H1 (cell line): Measurements from ENCODE around the gene NEK10. TPM values are rescaled to one million over a fixed set of nuclear protein-coding genes. Genes with fewer than 3 reads are reported as not detected.

Experiments used
- CTCF ChIA-PET: fragments of 300-600 bp; sonication (Branson Sonifier 250); formaldehyde crosslinking; loops from one replicate; lab custom pipeline; 2021; ENCODE audit not compliant: partially characterized antibody; lab: Charles Lee
- POLR2A ChIA-PET: fragments of 300-600 bp; sonication (Branson Sonifier 250); formaldehyde crosslinking; loops from one replicate; lab custom pipeline; 2021; ENCODE audit warnings: inconsistent platforms; ENCODE audit not compliant: partially characterized antibody; lab: Charles Lee
- DNase-seq, 2 experiments: peaks; one replicate each; pipeline versions ENCODE4 v3.0.0 to v3.0.0-alpha.2; 2010 to 2022; ENCODE audit warnings: low spot score in 2 of 2, low read depth in 1 of 2, mixed read lengths in 1 of 2
- FAIRE-seq: peaks from 2 replicates; lab custom pipeline; 2011; peaks lifted over from hg19 to GRCh38; lab: Jason Lieb, UNC
- H2AFZ ChIP-seq: 2 replicates; pipeline ENCODE4 v1.8.1; 2012; ENCODE audit warnings: low read length, inconsistent platforms
- H2AK5ac ChIP-seq: 2 replicates; pipeline ENCODE4 v1.6.1; 2013; ENCODE audit warnings: low read depth, low read length
- H2BK120ac ChIP-seq: replicated peaks from 2 replicates; pipeline ENCODE3; 2013; ENCODE audit warnings: low read depth, low read length, inconsistent platforms
- H2BK12ac ChIP-seq: 2 replicates; pipeline ENCODE4 v1.6.1; 2013; ENCODE audit warnings: low read depth, low read length
- H2BK15ac ChIP-seq: 2 replicates; pipeline ENCODE4 v1.6.1; 2013; ENCODE audit warnings: low read length
- H2BK20ac ChIP-seq: 2 replicates; pipeline ENCODE4 v1.6.1; 2013; ENCODE audit warnings: low read length
- H2BK5ac ChIP-seq: 2 replicates; pipeline ENCODE4 v1.6.1; 2013; ENCODE audit warnings: low read depth, low read length
- H3K14ac ChIP-seq: 2 replicates; pipeline ENCODE4 v1.6.1; 2013; ENCODE audit warnings: inconsistent platforms; ENCODE audit not compliant: insufficient read length
- H3K18ac ChIP-seq: 2 replicates; pipeline ENCODE4 v1.6.1; 2013; ENCODE audit warnings: low read length; ENCODE audit errors: extremely low read depth
- H3K23ac ChIP-seq: 2 replicates; pipeline ENCODE4 v1.6.1; 2013; ENCODE audit warnings: inconsistent platforms; ENCODE audit not compliant: insufficient read length
- H3K23me2 ChIP-seq: 2 replicates; pipeline ENCODE4 v1.6.1; 2013; ENCODE audit warnings: low read depth, low read length
- H3K27ac ChIP-seq: 2 replicates; pipeline ENCODE4 v1.6.1; 2011; ENCODE audit warnings: low read depth, low read length, inconsistent platforms
- H3K27me3 ChIP-seq, 4 experiments: replicated peaks in 1 of 4; 1 replicate in 1 of 4; 2 replicates in 3 of 4; pipeline versions ENCODE4 v1.6.1 to v1.8.1; 2011 to 2013; ENCODE audit warnings: low read length in 3 of 4, mild to moderate bottlenecking in 3 of 4, inconsistent platforms in 2 of 4, mixed read lengths in 2 of 4, moderate library complexity in 1 of 4; ENCODE audit not compliant: control insufficient read depth in 3 of 4, insufficient read depth in 3 of 4; ENCODE audit errors: extremely low read depth in 1 of 4
- H3K36me3 ChIP-seq, 4 experiments: 2 replicates each; pipeline versions ENCODE4 v1.6.1 to v1.8.1; 2011 to 2013; ENCODE audit warnings: mild to moderate bottlenecking in 4 of 4, low read length in 3 of 4, moderate library complexity in 2 of 4, control low read depth in 1 of 4, inconsistent platforms in 1 of 4; ENCODE audit not compliant: insufficient read depth in 4 of 4, control insufficient read depth in 2 of 4
- H3K4ac ChIP-seq: replicated peaks from 2 replicates; pipeline ENCODE3; 2013; ENCODE audit warnings: low read length, low read depth, mixed read lengths, inconsistent platforms; ENCODE audit not compliant: insufficient read length
- H3K4me1 ChIP-seq, 4 experiments: replicated peaks in 1 of 4; 1 replicate in 1 of 4; 2 replicates in 3 of 4; pipeline versions ENCODE4 v1.6.1 to v1.8.1; 2011 to 2013; ENCODE audit warnings: low read length in 3 of 4, inconsistent platforms in 2 of 4, mixed read lengths in 1 of 4; ENCODE audit not compliant: insufficient read depth in 4 of 4, control insufficient read depth in 3 of 4
- H3K4me2 ChIP-seq, 2 experiments: 2 replicates each; pipeline versions ENCODE4 v1.6.1 to v1.8.1; 2011 to 2013; ENCODE audit warnings: low read depth in 2 of 2, low read length in 2 of 2, control low read depth in 1 of 2, inconsistent platforms in 1 of 2, mild to moderate bottlenecking in 1 of 2; ENCODE audit not compliant: insufficient read depth in 1 of 2
- H3K4me3 ChIP-seq, 4 experiments: fragments of 200-600, 300-600 bp in 1 of 4; sonication (generic), shearing (Covaris generic), sonication (Bioruptor Twin) in 1 of 4; 2 replicates each; pipeline versions ENCODE4 v1.5.1 to v1.8.1; 2011 to 2016; ENCODE audit warnings: low read length in 4 of 4, low read depth in 3 of 4, control low read depth in 2 of 4, inconsistent platforms in 2 of 4, mild to moderate bottlenecking in 2 of 4, mixed read lengths in 1 of 4, moderate library complexity in 1 of 4; ENCODE audit not compliant: insufficient read depth in 2 of 4; ENCODE audit errors: extremely low read depth in 1 of 4
- H3K56ac ChIP-seq: replicated peaks from 2 replicates; pipeline ENCODE3; 2013; ENCODE audit warnings: low read depth, mild to moderate bottlenecking, mixed read lengths, low read length, inconsistent platforms; ENCODE audit not compliant: insufficient read length
- H3K79me1 ChIP-seq: 2 replicates; pipeline ENCODE4 v1.6.1; 2013; ENCODE audit warnings: low read depth, low read length, control low read depth
- H3K79me2 ChIP-seq, 2 experiments: 2 replicates each; pipeline versions ENCODE4 v1.6.1 to v1.8.1; 2012 to 2013; ENCODE audit warnings: low read length in 2 of 2, mild to moderate bottlenecking in 2 of 2, inconsistent platforms in 1 of 2; ENCODE audit not compliant: insufficient read depth in 2 of 2, control insufficient read depth in 1 of 2
- H3K9ac ChIP-seq, 4 experiments: replicated peaks in 1 of 4; 1 replicate in 1 of 4; 2 replicates in 3 of 4; pipeline versions ENCODE4 v1.6.1 to v1.8.1; 2011 to 2013; ENCODE audit warnings: low read depth in 3 of 4, low read length in 3 of 4, control low read depth in 2 of 4, mild to moderate bottlenecking in 2 of 4, moderate library complexity in 2 of 4, inconsistent platforms in 1 of 4; ENCODE audit errors: extremely low read depth in 1 of 4
- H3K9me3 ChIP-seq, 2 experiments: 2 replicates each; pipeline versions ENCODE4 v1.6.1 to v1.8.1; 2012 to 2013; ENCODE audit warnings: mild to moderate bottlenecking in 2 of 2, moderate library complexity in 2 of 2, control low read depth in 1 of 2, inconsistent platforms in 1 of 2, low read depth in 1 of 2, low read length in 1 of 2, mixed read lengths in 1 of 2; ENCODE audit not compliant: insufficient read depth in 2 of 2
- H4K20me1 ChIP-seq, 2 experiments: replicated peaks in 1 of 2; 2 replicates each; pipeline versions ENCODE3 to v1.8.1; 2011 to 2013; ENCODE audit warnings: inconsistent platforms in 2 of 2, low read length in 2 of 2, mild to moderate bottlenecking in 1 of 2; ENCODE audit not compliant: insufficient read depth in 2 of 2, control insufficient read depth in 1 of 2
- H4K5ac ChIP-seq: 2 replicates; pipeline ENCODE4 v1.6.1; 2013; ENCODE audit warnings: low read length, low read depth, mixed read lengths, inconsistent platforms; ENCODE audit not compliant: insufficient read length
- H4K8ac ChIP-seq: 2 replicates; pipeline ENCODE4 v1.8.0; 2013; ENCODE audit warnings: mild to moderate bottlenecking, moderate library complexity, low read length, inconsistent platforms; ENCODE audit not compliant: insufficient read depth; ENCODE audit errors: extremely low read depth
- H4K91ac ChIP-seq: replicated peaks from 2 replicates; pipeline ENCODE3; 2013; ENCODE audit warnings: low read length, mixed read lengths, inconsistent platforms; ENCODE audit not compliant: insufficient read length
- CBX8 ChIP-seq: fragments of 300-800, 300-1000 bp; sonication (generic); IDR thresholded peaks from 2 replicates; pipeline ENCODE4 v1.7.1; 2016; ENCODE audit warnings: low read depth, low read length, borderline replicate concordance
- CEBPB ChIP-seq: IDR thresholded peaks from 2 replicates; pipeline ENCODE4 v1.6.1; 2012; ENCODE audit warnings: low read depth, low read length
- CHD1 ChIP-seq: IDR thresholded peaks from 2 replicates; pipeline ENCODE4 v1.6.1; 2012; ENCODE audit warnings: low read depth, low read length, improper control_type of control experiment
- CHD2 ChIP-seq: IDR thresholded peaks from 2 replicates; pipeline ENCODE4 v1.6.1; 2012; ENCODE audit warnings: low read length, improper control_type of control experiment
- CTBP2 ChIP-seq: IDR thresholded peaks from 2 replicates; pipeline ENCODE4 v1.7.0; 2011; ENCODE audit warnings: borderline replicate concordance, mild to moderate bottlenecking, moderate library complexity, mixed read lengths, low read length; ENCODE audit not compliant: insufficient read depth, insufficient read length
- JUND ChIP-seq: IDR thresholded peaks from 2 replicates; pipeline ENCODE4 v1.6.1; 2011; ENCODE audit warnings: mild to moderate bottlenecking, improper control_type of control experiment, low read length
- KDM5A ChIP-seq: fragments of 200-600 bp; IDR thresholded peaks from 2 replicates; pipeline ENCODE4 v1.7.1; 2012; ENCODE audit warnings: mild to moderate bottlenecking, low read length, inconsistent platforms, mixed read lengths
- POU5F1 ChIP-seq: IDR thresholded peaks from 2 replicates; pipeline ENCODE4 v1.6.1; 2011; ENCODE audit warnings: low read depth, mild to moderate bottlenecking, low read length, moderate library complexity
- RAD21 ChIP-seq, 2 experiments: IDR thresholded peaks in 1 of 2; conservative IDR thresholded peaks in 1 of 2; 2 replicates each; pipeline ENCODE4 v1.6.1; 2011; ENCODE audit warnings: low read depth in 2 of 2, low read length in 2 of 2, improper control_type of control experiment in 1 of 2, inconsistent platforms in 1 of 2, mild to moderate bottlenecking in 1 of 2, moderate library complexity in 1 of 2
- RFX5 ChIP-seq: IDR thresholded peaks from 2 replicates; pipeline ENCODE4 v1.6.1; 2011; ENCODE audit warnings: low read depth, low read length, improper control_type of control experiment, borderline replicate concordance
- SAP30 ChIP-seq: fragments of 300-600 bp; sonication (generic); IDR thresholded peaks from 2 replicates; pipeline ENCODE4 v1.7.1; 2012; ENCODE audit warnings: low read length, moderate library complexity, mild to moderate bottlenecking, inconsistent platforms; ENCODE audit not compliant: insufficient read depth, insufficient replicate concordance
- SIX5 ChIP-seq: IDR thresholded peaks from 2 replicates; pipeline ENCODE4 v1.6.1; 2011; ENCODE audit warnings: mild to moderate bottlenecking, low read depth, low read length
- TEAD4 ChIP-seq: IDR thresholded peaks from 2 replicates; pipeline ENCODE4 v1.6.1; 2012; ENCODE audit warnings: low read depth, low read length, inconsistent platforms, mixed read lengths
- WGBS, 2 experiments: shearing (Covaris generic) in 1 of 2; methylation state at CpG; one replicate each; pipeline versions ENCODE4 v1.1.6 to v1.1.7; 2013 to 2015; ENCODE audit warnings: low lambda C conversion rate in 2 of 2, mixed read lengths in 2 of 2, inconsistent platforms in 1 of 2, low coverage in 1 of 2, missing lambda C conversion rate in 1 of 2; ENCODE audit not compliant: insufficient replicate concordance in 2 of 2, insufficient coverage in 1 of 2, insufficient read length in 1 of 2; ENCODE audit errors: extremely low coverage in 1 of 2, missing lambda C conversion rate in 1 of 2; 5-methylcytosine and 5-hydroxymethylcytosine counted together
- polyA plus RNA-seq, 7 experiments: library from polyadenylated mRNA; depleted of rRNA in 3 of 7; stranded (reverse) in 5 of 7; unstranded in 2 of 7; fragments of >200 nt in 5 of 7; fragments of 200-250 nt in 2 of 7; gene quantifications; 1 replicate in 5 of 7; 2 replicates in 1 of 7; 4 replicates in 1 of 7; pipeline versions ENCODE4 v1.2.1 to v1.2.3, GENCODE V29; 2011 to 2013; ENCODE audit warnings: missing spikeins in 2 of 7, mixed read lengths in 2 of 7
- total RNA-seq: library from RNA; stranded (reverse); fragmentation: NEBNext Ultra II Directional; extraction: Animal tissue kit (Norgen Biotek cat#: 25700); gene quantifications from 2 replicates; pipeline ENCODE4 v1.2.1, GENCODE V29; 2021

Gene NEK10
- total and polyA plus RNA-seq, 2 of the 8 experiments (the other 6 are each of a cell fraction or from before 2014, with no cell fraction given) = 0.18 to 0.50 TPM

- H2BK12ac ChIP-seq = no peak overlapping the region
- FAIRE-seq = no peak
- TF ChIP-seq CHD1 (no peak), SIX5 (no peak), CTBP2 (no peak), RAD21 (IDR thresholded peaks at IDR 0.05 in 1 of 2, conservative IDR thresholded peaks at IDR 0.05 in 1 of 2; ENCODE audit: low read depth in 2 of 2, low read length in 2 of 2) (no peak), TEAD4 (no peak), RFX5 (no peak), POU5F1 (no peak), KDM5A (no peak), CEBPB (no peak), CBX8 (no peak), JUND (no peak), SAP30 (no peak), CHD2 (no peak)
These were observed 58.5 kb downstream of the NEK10 start for GRCh38 chr3:27310688-27311087.

More at GRCh38 chr3:27310688-27311087, 58.5 kb downstream of the NEK10 start:
- H4K5ac ChIP-seq = no peak overlapping the region
- H3K79me1 ChIP-seq = no peaks in the 10 kb centered on the region
- H2BK20ac ChIP-seq = no peak overlapping the region
- H4K8ac ChIP-seq = no peak overlapping the region
- no peaks in the 10 kb centered on the region for H3K9me3 ChIP-seq
- ChIA-PET CTCF (interaction anchor here (0.7 to 2.7 kb wide), 10 partner anchors 8 to 225 kb away, joined by 3 to 9 read pairs (median 3); no protein-coding TSS in a partner anchor), POLR2A (no interaction called here)
- 91% methylated on average over 2 of the region's 2 CpGs; no CpG with 5 or more reads in 1 of the 2 experiments for WGBS, 2 experiments
- H4K91ac ChIP-seq = no peak overlapping the region
- H2AFZ ChIP-seq = no peak overlapping the region
- H3K4me1 ChIP-seq = no peaks in the 10 kb centered on the region
- no peak overlapping the region for H3K9ac ChIP-seq
- H3K4me3 ChIP-seq = no peak overlapping the region
- no peaks in the 10 kb centered on the region for H4K20me1 ChIP-seq
- H3K14ac ChIP-seq = no peak overlapping the region
- no peak overlapping the region for H3K4me2 ChIP-seq
- H3K27me3 ChIP-seq = no peaks in the 10 kb centered on the region
- H3K4ac ChIP-seq = no peak overlapping the region
- no peaks in the 10 kb centered on the region for H3K23me2 ChIP-seq
- H3K23ac ChIP-seq = no peak overlapping the region
- no peak overlapping the region for H2AK5ac ChIP-seq
- H2BK120ac ChIP-seq = no peak overlapping the region
- H3K56ac ChIP-seq = no peak overlapping the region
- DNase-seq = no peak
- H3K27ac ChIP-seq = no peak overlapping the region
- no peaks in the 10 kb centered on the region for H3K36me3 ChIP-seq
- H2BK5ac ChIP-seq = no peak overlapping the region
- no peak overlapping the region for H3K18ac ChIP-seq
- no peak overlapping the region for H2BK15ac ChIP-seq
- H3K79me2 ChIP-seq = no peaks in the 10 kb centered on the region
